RKO (cell line): Measurements from ENCODE around the gene M1AP.
"Not testable (repeated sequence)": the region's sequence is repeated elsewhere in the genome, so short reads cannot be mapped to it uniquely, and the experiment has no call there.

Source experiments
- DNase-seq: peaks from one replicate; pipeline ENCODE4 v3.0.0-alpha.2; 2016; ENCODE audit warnings: low spot score

The M1AP gene

DNA sequence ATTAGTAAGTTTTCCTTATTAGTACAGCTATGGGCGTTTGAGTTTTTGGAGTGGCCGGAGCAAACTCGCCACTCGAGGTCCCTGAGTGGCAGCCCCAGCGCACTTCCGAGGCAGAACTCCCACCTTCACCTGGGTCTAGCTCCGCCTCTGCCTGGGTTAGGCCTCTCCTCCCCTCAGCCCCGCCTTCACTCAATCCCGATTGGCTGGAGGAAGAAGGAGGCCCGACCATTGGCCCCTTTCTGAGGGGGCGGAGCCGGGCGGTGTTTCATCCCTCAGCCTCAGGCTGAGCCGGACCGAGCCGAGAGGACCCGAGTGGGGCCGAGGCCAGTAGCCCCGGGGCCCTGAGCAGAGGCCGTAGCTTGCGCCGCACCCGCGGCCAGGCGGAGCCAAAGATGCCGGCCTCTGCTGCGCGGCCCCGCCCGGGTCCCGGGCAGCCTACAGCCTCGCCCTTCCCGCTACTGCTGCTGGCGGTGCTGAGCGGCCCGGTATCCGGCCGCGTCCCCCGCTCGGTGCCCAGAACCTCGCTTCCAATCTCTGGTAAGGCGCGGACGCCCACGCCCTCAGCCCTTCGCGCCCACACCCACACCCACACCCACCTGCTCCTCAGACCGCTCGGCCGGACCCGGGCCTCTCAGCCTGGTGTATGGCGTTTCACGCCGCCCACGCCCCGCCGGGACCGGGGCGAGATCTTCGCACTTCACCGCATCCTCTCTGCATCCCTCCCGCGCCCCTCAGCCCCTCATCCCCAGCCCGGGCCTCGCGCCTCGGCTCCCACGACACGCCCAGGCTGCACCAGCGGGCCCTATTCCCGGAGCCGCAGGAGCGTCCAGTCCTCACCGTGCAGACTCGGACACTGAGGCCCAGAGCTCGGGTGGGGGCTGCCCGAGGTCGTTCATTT lies 6.1 kb upstream of the M1AP start, which contains the start of gene SEMA4F:
Gene SEMA4F, plus strand, starts transcription at position 263 of the 898 bp plus-strand sequence. Its CDS starts 130 bp downstream, at position 393.
- peak; percentile 95 for DNase-seq

DNA sequence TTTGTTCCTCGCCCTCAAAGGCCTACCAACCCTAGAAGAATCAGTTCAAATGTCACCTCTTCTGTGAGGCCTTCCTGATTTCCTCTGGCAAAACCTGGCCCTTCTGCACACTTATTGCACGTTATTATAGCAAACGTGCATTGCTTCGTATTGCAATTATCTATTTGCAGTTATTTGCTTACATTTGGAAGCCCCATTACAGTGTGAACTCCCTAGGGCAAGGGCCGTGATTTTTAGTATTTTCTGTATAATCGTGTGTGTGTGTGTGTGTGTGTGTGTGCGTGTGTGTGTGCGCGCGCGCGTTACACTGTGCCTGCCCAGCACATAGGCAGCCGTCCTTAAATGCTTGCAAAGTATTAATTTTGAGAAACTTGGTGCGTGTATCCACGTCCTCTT lies 5.5 kb upstream of the M1AP start:
- DNase-seq: no peak

DNA sequence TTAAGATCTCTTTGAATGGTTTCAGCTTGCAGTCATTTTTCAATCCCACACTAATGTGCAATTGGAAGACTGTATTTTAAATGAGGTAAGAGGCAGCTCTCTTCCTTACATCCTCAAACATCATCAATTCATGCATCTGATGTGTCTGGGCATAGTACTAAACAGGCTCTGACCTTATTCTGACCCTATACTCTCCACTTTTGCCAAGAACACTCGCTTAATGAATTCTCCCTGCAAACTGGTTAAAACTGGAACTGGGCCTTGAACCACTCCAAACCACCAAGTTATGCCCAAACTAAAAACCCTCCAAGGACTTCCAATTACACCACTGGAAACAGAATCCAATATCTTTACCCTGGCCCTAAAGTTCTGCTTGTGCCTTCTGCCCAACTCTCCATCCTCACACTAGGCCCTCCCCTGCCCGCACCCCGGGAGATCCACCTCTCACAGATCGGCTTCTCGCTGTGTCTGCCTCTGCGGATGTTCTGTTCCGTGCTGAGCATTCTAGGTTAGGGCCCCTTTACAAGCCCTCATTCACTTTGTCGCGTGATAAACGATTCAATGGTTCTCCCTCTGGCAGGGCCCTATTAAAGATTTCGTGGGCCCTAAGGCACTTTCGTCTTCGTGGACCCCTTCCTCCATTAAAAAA lies 1.2 kb downstream of the M1AP start:
- DNase-seq: no peak

DNA sequence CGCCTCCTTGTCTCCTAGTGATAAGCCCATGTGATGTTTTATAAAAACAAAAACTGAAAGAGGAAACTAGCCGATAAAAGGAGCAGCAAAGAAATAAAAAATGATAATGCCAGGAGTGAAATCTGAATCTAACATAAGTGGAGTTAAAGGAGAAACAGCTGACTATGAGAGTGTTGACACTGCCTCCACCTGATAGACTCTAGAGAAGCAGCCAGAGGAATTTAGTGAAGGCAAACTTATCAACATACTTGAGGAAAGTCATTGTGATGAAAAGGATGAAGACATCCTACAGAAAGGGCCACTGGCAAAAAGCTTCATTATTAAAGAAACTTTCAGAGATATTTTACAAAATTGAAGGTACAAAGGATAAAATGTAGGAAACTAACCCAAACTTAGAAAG lies 1.9 kb downstream of the M1AP start:
- DNase-seq: no peak

DNA sequence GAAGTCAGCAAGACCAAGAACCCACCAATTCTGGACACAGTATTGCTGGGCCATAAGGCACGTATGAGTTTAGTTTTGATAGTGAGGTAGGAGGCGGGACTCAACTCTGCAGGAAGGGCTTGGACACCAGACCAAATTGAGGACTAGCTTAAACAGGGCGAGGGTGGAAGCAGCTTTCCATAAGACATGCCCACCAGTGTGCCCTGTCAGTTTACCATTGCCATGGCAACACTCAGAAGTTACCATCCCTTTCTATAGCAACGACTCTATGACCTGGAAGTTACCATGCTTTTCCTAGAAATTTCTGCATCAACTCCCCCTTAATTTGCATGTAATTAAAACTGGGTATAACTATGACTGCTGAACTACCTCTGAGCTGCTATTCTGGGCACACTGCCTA lies 2.8 kb downstream of the M1AP start:
- no peak for DNase-seq

DNA sequence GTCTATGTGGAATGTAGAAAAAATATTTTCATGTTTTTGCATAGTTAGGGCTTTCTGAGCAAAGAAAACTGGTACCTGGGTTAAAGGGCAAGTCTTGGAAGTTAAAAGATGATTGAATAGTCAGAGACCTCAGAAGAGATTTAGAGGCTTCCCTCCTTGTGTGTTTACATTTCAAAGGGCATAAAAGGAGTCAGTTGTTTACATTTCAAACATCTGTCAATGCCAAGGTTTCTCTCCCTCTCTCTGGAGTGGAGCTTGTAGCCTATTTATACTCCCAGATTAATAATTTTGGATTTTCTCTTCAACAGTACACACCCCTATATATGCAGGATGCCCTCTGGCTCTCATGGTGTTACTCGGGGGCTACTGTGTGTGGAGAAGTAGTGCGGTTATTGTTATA lies 8.6 kb downstream of the M1AP start:
- no peak for DNase-seq

DNA sequence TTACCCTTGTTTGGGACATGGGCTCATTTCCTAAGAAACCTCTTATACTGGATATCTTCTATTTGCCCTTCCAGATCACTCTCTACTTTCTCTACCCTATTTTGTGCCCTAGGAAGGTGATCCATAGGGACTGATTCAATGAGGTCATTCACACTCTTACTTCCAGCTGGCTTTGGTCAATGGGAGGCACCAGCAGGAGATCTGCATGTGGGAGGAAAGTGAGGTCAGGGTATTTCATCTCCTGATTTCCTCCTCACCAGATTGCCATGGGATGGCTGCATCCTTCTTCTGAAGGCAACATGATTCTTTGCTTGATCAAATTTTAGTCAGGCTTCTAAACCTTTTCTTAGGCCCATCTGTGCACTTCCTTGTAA lies 15.2 kb downstream of the M1AP start:
- no peak for DNase-seq

DNA sequence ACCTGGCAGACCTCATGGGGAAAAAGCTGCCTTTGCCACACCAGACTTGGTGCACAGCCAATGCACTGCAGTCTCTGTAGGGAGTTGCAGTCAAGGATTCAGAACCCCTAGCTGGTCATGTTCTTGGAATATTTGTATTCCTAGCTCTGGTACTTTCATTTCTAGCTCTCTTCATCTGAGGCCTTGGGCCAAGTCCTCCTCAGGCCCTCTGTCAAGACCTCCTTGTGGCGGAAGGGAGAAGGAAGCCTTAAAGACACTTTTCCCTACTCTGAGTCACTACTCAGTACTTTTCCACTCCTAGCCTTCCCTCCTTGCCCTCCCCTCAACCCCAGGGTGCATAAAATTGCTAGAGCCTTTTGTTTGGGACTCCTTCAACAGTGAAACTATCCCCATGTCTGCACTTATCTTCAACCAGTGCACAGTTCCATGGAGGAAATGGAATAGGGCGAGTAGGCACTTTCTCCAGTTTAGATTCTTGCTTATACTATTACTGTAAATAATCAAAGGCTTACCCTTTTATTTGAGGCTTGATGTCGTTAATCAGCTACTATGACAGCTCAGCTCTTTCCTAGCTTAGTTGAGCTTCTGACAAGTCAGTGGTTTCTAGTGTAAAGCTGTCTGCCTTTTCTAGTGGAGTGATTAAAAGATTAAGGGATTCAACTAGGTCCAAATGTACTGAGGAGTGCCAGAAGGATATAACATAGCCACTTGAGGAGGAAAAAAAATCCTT lies 15.8 kb downstream of the M1AP start:
- DNase-seq: peak; percentile 26

DNA sequence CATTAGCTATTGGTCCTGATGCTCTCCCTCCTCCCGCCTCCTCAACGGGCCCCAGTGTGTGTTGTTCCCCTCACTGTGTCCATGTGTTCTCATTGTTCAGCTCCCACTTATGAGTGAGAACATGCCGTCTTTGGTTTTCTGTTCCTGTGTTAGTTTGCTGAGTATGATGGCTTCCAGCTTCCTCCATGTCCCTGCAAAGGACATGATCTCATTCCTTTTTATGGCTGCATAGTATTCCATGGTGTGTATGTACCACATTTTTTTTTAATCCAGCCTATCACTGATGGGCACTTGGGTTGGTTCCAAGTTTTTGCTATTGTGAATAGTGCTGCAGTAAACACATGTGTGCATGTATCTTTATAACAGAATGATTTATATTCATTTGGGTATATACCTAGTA lies 17.7 kb downstream of the M1AP start:
- not testable (repeated sequence) for DNase-seq

DNA sequence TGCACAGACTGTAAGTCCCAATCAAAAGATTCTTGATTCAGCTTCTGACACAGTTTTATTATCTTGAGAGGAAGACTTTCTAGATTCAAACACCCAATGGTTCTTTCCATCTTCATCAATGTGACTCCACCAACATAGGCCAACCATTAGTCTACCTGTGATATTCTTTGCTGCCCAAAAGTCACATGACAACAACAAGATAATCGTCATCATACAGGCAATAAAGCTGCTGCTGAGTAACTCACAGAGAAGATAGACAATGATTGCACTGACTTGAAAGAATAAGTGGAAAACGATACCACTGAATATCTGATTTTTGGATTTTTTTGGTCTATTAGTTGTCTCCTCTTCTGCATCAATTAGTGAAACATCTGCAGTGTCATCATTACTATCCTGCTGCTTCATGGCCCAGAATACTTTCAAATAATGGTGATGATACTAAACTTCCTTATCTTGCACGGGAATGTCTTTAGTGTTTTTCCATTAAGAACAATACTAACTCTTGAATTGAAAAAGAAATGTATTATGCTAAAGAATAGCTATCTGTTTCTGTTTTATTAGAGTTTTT lies 19.5 kb downstream of the M1AP start:
- DNase-seq: no peak

DNA sequence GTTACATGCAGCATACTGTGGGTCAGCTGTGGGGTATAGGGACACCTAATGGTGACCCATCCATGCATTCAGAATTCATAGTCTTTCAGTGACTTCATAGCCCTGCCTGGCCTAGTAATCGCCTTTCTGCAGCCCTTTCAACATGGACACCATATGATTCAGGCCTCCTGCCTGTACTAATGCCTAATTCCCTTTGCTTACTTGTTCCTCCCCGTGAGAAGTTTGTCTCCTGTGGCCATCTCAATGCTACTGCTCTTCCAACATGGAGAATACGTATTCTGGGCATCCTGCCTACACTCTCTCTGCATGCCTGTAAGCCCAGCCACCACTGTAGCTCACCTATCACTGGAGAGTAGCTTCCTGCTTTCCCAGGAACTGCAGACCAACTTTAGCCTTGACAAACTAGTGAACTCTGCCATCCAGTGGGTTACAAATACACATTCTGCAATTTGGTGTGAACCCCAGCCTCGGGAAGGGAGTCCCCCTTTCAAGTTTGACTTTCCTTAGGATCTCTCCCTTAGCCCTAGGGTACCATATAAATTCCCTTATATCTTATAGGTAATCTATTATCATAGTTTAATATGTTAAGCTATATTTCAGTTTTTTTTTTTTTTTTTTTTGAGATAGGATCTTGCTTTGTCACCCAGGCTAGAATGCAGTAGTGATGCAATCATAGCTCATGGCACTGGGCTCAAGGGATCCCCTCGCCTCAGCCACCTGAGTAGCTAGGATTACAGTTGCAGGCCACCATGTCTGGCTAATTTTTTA lies 22.3 kb downstream of the M1AP start:
- DNase-seq: peak; percentile 65

DNA sequence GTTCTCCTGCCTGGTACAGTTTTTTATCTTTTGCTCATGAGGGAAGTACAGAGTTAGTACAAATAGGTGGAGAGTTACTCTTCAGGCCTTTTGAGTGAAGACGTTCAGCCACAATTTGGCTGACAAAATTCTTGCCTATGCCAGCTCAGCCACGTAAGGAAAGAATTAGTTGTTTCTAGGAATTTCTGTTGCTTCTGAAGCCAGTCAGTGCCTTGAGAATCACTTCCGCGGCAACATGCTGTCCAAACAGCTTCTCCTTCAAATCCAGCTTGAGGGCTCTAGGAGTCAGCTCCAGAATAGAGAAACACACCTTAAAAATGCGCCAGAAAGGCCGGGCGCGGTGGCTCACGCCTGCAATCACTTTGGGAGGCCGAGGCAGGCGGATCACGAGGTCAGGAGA lies 27.5 kb downstream of the M1AP start:
- no peak for DNase-seq

DNA sequence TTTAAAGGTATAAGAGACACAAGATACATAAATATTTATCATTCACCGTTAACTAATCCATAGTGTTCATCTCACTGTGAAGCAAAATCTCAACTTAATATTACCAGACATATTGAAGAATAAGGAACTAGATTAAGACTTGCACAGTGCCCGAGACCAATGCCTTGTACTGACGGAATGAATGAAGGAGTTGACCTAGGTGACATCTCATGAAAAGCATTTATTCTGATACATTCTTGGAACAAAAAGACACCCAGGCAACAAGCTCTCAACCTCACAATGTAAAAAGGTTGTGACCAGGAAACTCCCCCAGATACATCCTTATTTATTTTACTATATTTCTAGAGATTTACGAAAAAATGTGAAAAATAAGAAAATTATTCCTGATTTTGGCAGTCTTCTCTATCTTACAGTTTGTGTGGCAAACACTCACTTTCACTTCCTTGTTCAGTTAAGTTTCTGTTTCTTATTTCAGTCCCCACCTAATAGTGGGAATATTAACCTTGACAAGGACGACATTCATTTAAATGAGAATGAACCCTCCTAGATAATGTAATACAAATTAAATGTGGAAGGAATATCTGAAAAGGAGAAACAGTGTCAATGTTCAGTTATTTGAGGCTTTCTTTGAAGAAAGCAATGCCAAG lies 28.4 kb downstream of the M1AP start:
- no peak for DNase-seq

DNA sequence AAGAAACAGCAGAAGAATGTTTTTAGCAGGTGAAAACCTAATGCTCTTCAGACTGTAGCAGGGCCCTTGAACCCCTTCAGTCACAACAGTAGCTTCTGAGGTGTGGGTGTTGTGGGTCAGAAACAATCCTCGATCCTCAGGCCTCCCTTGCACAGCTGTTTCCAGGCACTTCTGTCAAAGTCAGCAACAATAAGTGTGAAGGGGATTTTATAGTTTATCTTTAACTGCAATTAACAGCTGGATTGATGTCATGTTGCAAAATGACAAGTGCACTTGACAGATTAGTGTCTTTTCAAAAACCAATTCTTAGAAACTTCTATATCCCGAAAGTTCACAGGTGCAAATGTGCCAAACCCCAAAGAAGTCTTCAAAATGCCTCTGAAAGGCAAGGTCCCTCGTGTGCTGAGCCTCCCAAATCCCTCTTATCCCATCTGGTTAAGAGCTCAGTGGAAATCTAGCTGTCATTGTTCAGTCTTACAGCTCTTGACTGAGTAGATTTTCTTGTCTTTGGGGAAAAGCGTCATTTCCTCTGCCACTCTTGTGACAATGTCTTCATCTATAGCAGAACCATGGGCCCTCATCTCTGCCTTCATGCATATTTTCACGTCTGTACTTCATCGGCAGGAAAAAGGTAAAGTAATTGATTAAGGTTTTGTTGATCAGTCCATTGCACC lies 29.6 kb downstream of the M1AP start:
- DNase-seq: no peak

DNA sequence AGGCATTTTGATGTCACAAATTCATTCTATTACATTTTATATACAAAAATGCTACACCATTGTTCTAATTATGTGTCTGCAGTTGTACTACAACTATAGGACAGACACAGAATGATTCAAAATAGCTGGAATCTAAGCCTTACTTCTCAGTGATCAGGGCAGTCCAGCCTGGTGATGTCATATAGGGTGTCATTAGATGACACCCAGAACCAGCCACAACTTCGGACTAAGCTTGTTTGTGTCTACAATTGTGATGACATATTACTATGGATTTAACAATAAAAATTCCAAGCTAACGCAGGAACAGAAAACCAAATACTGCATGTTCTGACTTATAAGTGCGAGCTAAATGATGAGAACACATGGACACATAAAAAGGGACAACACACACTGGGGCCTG lies 31.0 kb downstream of the M1AP start:
- peak; percentile 4 for DNase-seq

DNA sequence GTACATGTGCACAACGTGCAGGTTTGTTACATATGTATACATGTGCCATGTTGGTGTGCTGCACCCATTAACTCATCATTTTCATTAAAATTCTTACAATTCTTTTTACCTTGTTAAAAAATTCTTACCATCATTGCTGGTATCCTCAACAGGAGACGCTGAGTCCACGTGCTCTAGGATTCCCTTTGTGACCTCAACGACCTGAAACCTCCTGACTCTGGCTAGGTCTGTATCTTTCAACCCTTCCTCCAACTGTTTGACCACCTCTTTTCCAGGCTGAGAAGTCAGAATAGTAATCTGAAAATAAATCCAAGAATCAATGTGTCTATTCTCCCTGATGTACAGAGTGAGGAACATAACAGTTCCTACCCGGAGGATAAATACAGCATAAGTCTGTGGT lies 41.2 kb downstream of the M1AP start:
- no peak for DNase-seq

DNA sequence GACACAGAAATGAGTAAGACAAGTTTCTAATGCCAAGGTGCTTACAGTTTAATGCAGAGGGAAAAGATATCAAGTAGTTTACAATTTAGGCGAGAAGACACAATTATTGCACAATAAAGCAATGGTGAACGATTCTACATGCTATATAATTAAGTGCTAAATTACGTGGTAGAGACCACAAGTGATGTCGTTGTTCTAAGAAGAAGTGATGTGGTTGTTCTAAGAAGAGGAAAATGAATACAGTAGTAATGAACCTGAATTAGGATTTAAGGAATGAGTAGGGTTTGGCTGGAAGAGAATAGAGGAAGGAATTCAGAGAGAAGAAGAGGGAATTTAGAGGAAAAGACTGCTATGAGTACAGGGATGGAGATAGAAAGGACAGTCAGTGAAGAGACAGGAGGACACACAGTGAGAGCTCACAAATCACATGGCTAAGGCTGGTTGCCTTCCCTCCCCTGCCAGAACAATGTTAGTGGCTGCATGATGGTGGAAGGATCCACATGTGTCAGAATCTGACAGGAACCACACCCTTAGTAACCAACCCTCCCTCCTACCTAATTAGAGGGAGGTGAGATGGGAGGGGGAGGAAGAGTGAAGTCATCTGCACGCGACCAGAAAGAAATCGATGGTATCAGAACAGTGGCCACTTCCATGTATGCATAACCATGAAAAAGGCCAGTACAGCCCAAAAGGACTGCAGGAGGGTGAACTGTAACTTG lies 44.7 kb downstream of the M1AP start:
- DNase-seq: no peak

DNA sequence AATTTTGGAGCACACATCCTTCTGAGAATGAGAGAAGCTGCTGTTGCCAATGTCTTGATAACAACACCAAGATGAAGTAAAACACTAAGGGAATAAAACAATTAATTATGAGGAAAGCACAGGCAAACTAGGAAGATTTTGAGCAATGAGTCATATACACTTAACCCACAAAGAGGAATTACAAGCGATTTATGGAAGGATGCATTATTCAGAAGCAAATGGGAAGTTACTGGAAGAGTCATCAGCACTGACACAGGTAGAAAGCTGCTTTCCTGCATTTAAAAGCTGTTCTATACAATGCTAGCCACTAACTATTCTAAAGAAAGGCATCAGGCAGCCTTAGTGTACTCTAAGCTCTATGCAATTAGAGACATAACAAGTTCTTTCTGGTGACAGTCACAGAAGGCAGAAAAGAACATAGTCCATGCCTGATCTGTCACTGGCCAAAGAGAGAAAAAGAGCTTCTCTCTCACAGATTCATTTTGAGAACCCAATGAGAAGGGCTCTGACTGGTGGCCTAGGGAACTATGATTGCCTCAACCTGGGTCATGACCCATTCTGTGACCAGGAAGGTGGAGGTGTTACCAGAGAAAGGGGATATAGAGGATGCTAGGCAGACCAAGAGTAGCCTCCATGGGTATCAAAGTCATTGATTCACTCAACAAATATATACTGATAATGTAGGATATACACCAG lies 45.4 kb downstream of the M1AP start:
- peak; percentile 48 for DNase-seq

DNA sequence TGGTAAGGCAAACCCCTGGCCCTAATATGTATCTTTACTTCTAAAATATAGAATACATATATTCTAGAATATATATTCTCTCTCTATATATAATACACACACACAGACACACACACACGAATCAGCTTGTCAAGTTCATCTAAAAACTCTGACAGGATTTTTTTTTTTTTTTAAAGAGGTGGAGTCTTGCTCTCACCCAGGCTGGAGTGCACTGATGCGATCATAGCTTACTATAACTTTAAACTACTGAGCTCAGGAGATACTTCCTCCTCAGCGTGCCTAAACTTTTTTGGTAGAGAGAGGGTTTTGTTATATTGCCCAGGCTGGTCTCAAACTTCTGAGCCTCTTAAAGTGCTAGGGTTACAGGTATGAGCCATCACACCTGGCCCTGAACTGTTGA lies 48.5 kb downstream of the M1AP start:
- DNase-seq: no peak
